Endothelial cell of umbilical vein (primary cell): ENCODE data around the gene HIP1R.

Experiments
- FOS ChIP-seq: IDR thresholded peaks from 2 replicates; pipeline ENCODE4 v1.6.1; 2011; ENCODE audit warnings: mild to moderate bottlenecking, low read length, moderate library complexity, borderline replicate concordance; ENCODE audit not compliant: insufficient read depth
- TF ChIP-seq, protein P1 (sequence below), 2 donors: IDR thresholded peaks; 1 replicate in 1 of 2; 2 replicates in 1 of 2; pipeline ENCODE4 v1.5.1; 2011; ENCODE audit warnings: low read length in 2 of 2, mild to moderate bottlenecking in 2 of 2, moderate library complexity in 2 of 2, control low read depth in 1 of 2, inconsistent platforms in 1 of 2, low read depth in 1 of 2; ENCODE audit not compliant: insufficient read depth in 1 of 2; ENCODE audit errors: extremely low read depth in 1 of 2

GRCh38 chr12:122860854-122861586 is 25.8 kb downstream of the HIP1R start:
- TF ChIP-seq, protein P1, sequence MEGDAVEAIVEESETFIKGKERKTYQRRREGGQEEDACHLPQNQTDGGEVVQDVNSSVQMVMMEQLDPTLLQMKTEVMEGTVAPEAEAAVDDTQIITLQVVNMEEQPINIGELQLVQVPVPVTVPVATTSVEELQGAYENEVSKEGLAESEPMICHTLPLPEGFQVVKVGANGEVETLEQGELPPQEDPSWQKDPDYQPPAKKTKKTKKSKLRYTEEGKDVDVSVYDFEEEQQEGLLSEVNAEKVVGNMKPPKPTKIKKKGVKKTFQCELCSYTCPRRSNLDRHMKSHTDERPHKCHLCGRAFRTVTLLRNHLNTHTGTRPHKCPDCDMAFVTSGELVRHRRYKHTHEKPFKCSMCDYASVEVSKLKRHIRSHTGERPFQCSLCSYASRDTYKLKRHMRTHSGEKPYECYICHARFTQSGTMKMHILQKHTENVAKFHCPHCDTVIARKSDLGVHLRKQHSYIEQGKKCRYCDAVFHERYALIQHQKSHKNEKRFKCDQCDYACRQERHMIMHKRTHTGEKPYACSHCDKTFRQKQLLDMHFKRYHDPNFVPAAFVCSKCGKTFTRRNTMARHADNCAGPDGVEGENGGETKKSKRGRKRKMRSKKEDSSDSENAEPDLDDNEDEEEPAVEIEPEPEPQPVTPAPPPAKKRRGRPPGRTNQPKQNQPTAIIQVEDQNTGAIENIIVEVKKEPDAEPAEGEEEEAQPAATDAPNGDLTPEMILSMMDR (IDR thresholded peaks at IDR 0.05; ENCODE audit: extremely low read depth in 1 of 2, insufficient read depth in 1 of 2, low read depth in 1 of 2, low read length in 2 of 2) = no peak
- TF ChIP-seq FOS = no peak
